ENCODE measurements around the gene CEP170.
"Not testable (repeated sequence)": the region's sequence is repeated elsewhere in the genome, so short reads cannot be mapped to it uniquely, and the experiment has no call there.

CEP170 gene

DNA sequence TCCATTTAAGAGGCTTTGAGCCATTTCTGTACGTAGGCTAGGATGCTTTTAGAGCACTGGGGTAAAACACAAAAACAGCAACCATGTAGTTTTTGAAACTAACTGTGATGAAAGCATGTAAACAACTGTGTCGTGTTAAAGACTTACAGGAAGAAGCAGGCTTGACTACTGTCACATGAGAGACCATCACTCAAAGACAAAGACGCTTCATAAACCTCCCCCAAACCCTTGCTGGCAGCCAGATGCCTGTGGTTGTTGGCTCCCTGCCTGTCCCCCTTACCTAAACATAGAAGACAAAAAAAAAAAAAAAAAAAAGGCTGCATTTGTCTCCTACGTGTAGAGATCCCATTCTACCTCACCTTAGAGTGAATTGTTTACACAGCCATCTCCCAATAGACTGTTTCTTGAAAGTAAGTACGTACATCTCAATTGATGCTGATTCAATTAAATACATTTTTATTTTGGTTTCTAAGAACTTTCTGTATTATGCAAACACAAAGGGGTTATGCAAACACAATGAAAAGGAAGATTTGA is 132.1 kb downstream of the CEP170 start:
- not testable (repeated sequence) for H3K9me3 Mint-ChIP-seq; H3K27me3 Mint-ChIP-seq; DNase-seq; H3K4me1 Mint-ChIP-seq; H3K4me3 Mint-ChIP-seq; ATAC-seq (replicated peaks); H3K27ac Mint-ChIP-seq
- peaks cover 7 to 10% of the 10 kb centered on the region in 2 donors for H3K36me3 Mint-ChIP-seq

DNA sequence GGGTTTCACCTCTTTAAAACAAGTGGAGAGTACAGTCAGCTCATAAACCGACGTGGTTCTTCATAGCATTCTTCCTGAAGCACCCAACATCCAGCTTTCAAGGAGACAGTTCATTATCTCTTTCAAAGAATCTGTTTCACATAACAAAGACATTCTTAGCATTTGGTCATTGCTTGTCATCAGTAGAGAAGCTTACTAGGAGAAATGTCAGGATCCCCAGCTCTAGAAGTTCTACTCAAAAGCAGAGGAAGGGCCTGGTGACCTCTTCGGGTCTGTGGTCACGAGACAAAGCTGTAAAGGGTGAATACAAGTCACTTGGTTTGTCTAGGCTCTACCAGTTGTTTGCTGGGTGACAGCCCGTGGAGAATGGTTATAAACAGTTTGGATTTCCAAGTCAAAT is 133.1 kb downstream of the CEP170 start:
- not testable (repeated sequence) for H3K4me1 Mint-ChIP-seq; ATAC-seq (replicated peaks); DNase-seq; H3K27me3 Mint-ChIP-seq; H3K9me3 Mint-ChIP-seq; H3K36me3 Mint-ChIP-seq; H3K4me3 Mint-ChIP-seq; H3K27ac Mint-ChIP-seq

DNA sequence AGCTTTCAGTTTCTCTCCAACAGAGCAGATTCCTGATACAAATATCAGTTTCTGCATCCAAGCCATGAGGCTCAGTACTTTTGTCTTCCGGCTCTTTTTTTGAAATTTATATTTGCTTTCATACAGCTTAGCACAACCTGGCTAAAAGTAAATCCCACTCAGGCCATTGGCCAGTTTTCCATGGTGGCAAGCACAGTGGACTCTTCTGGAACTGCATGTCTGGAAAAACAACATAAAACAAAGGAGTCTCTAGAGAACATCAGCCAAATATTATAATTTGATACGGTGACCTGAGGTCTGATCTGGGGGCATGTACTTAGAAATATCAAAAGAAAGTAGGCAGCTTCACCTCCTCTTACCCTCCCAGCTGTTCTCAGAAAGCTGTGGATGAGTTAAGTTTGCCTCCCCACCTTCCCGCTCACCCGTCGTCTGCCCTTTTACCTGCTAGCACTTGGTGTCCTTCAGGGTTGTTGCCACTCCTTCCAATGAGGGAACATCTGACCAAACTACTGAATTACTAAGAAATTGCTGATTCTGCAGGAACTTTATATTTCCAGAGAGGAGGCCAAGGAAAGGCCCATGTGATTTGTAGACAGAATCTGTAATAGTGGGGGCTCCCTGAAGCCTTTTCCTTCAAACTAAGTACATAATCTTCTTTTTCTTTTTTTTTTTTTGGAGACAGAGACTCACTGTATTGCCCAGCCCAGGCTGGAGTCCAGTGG is 136.3 kb downstream of the CEP170 start:
- H3K9me3 Mint-ChIP-seq; H3K36me3 Mint-ChIP-seq; H3K27ac Mint-ChIP-seq; H3K27me3 Mint-ChIP-seq; H3K4me3 Mint-ChIP-seq; ATAC-seq (replicated peaks); DNase-seq: not testable (repeated sequence)
- H3K4me1 Mint-ChIP-seq: peaks cover 4 to 17% of the 10 kb centered on the region in 2 donors

DNA sequence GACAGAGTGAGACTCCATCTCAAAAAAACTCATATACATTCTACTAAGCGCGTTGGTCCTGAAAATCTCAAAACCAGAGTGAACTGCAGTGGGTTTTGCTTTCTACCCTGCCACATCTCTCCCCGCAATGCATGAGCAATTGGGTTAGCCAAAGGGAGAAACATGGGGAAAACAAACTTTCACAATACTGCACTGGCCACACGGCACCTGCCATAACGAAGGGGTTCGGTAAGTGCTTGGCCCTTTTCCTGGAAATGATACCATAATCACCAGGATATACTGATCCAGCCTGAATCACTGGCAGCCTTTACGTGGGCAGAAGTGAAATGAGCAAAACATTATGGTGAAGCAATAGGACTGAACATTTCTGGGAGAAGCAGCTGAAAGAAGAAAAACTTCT is 138.9 kb downstream of the CEP170 start:
- not testable (repeated sequence) for H3K27me3 Mint-ChIP-seq; ATAC-seq (replicated peaks); H3K27ac Mint-ChIP-seq; H3K9me3 Mint-ChIP-seq; H3K4me3 Mint-ChIP-seq; DNase-seq; H3K36me3 Mint-ChIP-seq
- H3K4me1 Mint-ChIP-seq: peaks cover 7 to 22% of the 10 kb centered on the region in 2 donors

DNA sequence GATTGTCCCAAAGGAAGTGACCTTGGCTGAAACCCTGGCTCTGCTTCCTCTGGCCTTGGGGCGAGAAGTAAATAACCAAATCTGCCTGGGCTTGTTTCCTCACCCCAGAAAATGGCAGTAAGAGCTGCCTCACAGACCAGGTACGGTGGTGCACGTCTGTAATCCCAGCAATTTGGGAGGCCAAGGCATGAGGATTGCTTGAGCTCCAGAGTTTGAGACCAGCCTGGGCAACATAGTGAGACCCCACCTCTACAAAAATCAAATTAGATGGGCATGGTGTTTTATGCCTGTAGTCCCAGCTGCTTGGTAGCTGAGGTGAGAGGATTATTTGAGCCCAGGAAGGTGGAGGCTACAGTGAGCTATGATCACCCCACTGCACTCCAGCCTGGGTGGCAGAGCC is 140.3 kb downstream of the CEP170 start:
- not testable (repeated sequence) for DNase-seq

DNA sequence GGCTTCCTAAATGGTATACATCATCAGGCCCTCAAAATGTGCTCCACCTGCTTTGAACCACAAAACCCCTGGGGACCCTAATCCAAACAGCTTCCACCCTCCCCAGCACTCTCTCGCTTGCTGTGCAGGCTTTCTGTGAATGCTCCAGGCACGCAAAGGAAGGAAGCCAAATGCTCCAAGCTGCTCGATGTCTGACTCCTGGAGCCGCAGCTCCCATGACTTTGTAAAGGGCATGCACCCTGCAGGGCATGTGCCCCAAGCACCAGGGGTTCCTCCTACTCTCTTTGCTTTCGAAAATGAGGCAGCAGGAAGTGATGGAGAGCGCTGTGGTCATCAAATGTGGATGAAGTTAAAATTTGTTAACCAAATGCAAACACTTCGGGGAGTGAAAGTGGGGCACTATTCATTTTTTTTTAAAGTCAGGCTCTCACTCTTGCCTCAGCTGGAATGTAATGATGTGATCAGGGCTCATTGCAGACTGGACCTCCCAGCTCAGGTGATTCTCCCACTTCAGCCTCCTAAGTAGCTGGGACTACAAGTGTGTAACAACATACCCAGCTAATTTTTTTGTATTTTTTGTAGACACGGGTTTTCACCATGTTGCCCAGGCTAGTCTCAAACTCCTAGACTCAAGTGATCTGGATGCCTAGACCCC is 140.9 kb downstream of the CEP170 start:
- DNase-seq (peak; percentile 38), ATAC-seq (replicated peaks) (peak; percentile 90 to 92)
- H3K27ac Mint-ChIP-seq: peak overlapping the region; percentile 72
- H3K4me3 Mint-ChIP-seq: peak overlapping the region; percentile 67 to 68
- H3K27me3 Mint-ChIP-seq, H3K9me3 Mint-ChIP-seq, H3K36me3 Mint-ChIP-seq: not testable (repeated sequence)
- peaks cover 7 to 22% of the 10 kb centered on the region in 2 donors for H3K4me1 Mint-ChIP-seq

More for the DNA sequence above, 140.3 kb downstream of the CEP170 start:
- ATAC-seq (replicated peaks); H3K27me3 Mint-ChIP-seq; H3K9me3 Mint-ChIP-seq; H3K4me3 Mint-ChIP-seq; H3K27ac Mint-ChIP-seq; H3K36me3 Mint-ChIP-seq: not testable (repeated sequence)
- H3K4me1 Mint-ChIP-seq: peaks cover 7 to 22% of the 10 kb centered on the region in 2 donors

DNA sequence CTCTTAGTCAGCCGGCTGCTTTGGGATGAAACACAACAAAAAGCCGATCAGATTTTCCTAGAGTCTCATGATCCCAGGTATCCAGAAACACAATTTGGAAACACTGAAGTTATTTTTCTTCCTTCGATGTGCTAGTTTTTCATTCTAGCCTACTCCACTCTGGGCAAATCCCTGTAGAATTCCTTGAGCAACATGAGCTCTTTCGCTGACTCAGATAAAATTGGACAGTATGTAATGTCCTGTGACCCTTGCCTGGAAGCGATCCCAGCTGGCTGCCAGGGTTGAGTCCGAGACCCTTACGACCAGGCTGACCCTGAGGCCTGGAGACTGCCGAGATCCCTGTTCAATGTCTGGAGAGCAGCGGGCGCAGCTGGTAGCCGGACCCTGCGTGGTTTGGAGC is 147.9 kb downstream of the CEP170 start:
- peaks cover 0 to 17% of the 10 kb centered on the region in 2 donors for H3K4me1 Mint-ChIP-seq
- not testable (repeated sequence) for H3K27ac Mint-ChIP-seq; H3K27me3 Mint-ChIP-seq; H3K9me3 Mint-ChIP-seq; DNase-seq; H3K4me3 Mint-ChIP-seq; H3K36me3 Mint-ChIP-seq; ATAC-seq (replicated peaks)

DNA sequence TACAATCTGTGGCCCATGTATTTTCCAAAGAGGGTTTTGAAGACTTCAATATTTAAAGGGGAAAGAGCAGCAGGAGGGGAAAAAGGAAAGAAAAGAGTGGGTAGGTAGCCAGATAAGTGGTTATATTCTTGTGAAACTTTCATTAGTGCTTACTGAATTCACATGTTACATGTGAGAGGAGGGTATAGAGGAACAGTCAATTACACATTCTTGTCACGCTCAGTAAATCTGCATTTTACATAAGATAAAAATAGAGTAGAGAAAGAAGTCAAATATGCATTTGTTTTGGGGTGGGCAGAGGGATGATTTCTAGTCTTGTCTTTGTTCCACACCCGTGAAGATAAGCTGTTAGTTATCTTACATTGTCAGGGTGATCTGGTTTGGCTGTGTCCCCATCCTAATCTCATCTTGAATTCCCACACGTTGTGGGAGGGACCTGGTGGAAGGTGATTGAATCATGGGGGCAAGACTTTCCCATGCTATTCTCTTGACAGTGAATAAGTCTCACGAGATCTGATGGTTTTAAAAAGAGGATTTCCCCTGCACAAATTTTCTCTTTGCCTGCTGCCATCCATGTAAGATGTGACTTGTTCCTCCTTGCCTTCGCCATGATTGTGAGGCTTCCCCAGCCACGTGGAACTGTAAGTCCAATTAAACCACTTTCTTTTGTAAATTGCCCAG is 149.3 kb downstream of the CEP170 start:
- DNase-seq; ATAC-seq (replicated peaks); H3K36me3 Mint-ChIP-seq; H3K4me3 Mint-ChIP-seq; H3K9me3 Mint-ChIP-seq; H3K27ac Mint-ChIP-seq; H3K27me3 Mint-ChIP-seq: not testable (repeated sequence)
- H3K4me1 Mint-ChIP-seq: peaks cover 2 to 14% of the 10 kb centered on the region in 2 donors

DNA sequence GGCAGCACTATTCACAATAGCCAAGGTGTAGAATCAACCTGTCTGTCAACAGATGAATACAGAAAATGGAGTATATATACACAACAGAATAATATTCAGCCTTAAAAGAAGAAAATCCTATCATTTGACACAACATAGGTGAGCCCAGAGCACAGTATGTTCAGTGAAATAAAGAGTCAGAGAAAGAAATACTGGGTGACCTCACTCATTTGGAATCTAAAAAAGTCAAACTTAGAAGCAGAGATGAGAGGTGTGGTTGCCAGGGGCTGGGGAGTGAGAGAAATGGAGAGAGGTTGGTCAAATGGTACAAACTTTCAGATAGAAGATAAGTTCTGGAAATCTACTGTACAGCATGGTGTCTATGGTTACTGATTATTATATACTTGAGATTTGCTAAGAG is 150.0 kb downstream of the CEP170 start:
- H3K9me3 Mint-ChIP-seq; H3K27me3 Mint-ChIP-seq; ATAC-seq (replicated peaks); H3K4me3 Mint-ChIP-seq; H3K36me3 Mint-ChIP-seq; DNase-seq; H3K27ac Mint-ChIP-seq: not testable (repeated sequence)
- peaks cover 2 to 14% of the 10 kb centered on the region in 2 donors for H3K4me1 Mint-ChIP-seq

DNA sequence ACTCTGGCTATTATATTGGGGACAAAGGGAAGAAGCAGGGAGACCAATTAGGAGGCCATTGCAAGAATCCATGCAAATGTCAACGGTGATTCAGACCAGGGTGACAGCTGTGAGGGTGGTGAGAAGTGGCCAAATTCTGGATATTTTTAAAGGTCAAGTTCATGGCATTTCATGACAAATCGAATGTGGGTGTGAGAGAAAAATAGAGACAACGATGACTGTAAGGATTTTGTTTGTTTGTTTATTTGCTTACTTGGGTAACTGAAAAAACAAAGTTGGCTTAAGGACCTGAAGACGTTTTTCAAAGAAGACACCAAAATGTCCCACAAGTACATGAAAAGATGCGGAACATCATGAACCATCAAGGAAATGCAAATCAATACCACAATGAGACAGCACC is 150.6 kb downstream of the CEP170 start:
- ATAC-seq (replicated peaks); H3K27ac Mint-ChIP-seq; H3K36me3 Mint-ChIP-seq: not testable (repeated sequence)

DNA sequence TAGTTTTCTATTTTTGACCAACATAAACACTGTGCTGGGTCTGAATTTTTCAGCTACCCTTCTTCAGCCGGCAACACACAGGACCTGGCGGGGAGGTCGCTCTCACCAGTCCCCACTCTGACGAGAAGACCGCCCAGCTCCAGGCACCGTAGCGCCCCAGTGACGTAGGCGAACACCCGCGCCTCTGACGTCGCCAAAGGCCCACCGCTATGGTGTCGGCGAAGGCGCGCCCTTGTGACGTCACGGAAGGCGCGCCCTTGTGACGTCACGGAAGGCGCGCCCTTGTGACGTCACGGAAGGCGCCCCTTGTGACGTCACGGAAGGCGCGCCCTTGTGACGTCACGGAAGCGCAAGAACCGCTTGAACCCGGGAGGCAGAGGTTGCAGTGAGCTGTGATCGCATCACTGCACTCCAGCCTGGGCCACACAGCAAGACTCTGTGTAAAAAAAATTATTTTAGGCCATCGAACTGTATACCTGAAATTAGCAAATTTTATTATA is 153.5 kb downstream of the CEP170 start:
- Mint-ChIP-seq H3K27ac (peak overlapping the region; percentile 95), H3K4me3 (peak overlapping the region; percentile 78 to 83), H3K4me1 (peaks cover 2 to 14% of the 10 kb centered on the region in 2 donors)
- DNase-seq (peak; percentile 47), ATAC-seq (replicated peaks) (peak; percentile 92 to 93)
- not testable (repeated sequence) for H3K27me3 Mint-ChIP-seq, H3K36me3 Mint-ChIP-seq, H3K9me3 Mint-ChIP-seq

More for the DNA sequence above, 150.6 kb downstream of the CEP170 start:
- not testable (repeated sequence) for H3K9me3 Mint-ChIP-seq, H3K4me3 Mint-ChIP-seq, H3K27me3 Mint-ChIP-seq, DNase-seq
- peaks cover 2 to 14% of the 10 kb centered on the region in 2 donors for H3K4me1 Mint-ChIP-seq

DNA sequence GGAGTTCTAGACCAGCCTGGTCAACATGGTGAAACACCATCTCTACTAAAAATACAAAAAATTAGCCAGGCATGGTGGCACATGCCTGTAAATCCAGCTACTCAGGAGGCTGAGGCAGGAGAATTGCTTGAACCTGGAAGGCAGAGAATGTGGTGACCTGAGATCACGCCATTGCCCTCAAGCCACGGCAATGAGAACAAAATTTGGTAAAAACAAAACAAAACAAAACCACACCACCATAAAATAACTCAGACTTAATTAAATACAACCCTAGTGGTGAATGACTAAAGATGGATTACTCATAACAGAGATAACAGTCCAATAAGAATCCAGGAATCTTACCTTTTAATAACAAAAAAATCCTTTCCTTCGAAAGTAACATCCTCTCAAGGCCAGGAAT is 167.7 kb downstream of the CEP170 start:
- H3K36me3 Mint-ChIP-seq; H3K9me3 Mint-ChIP-seq; H3K27ac Mint-ChIP-seq; DNase-seq; ATAC-seq (replicated peaks); H3K4me1 Mint-ChIP-seq; H3K4me3 Mint-ChIP-seq; H3K27me3 Mint-ChIP-seq: not testable (repeated sequence)

Data from stimulated activated naive B cell treated with anti-CD40 and anti-IgM and Interleukin-4, amounts not matched to agents 10 μg/mL and 1 μg/mL and 100 μg/mL, for 72 hours (primary cell).